ENCODE results near the gene KDM6A.
"Not testable (repeated sequence)": the region's sequence is repeated elsewhere in the genome, so short reads cannot be mapped to it uniquely, and the experiment has no call there.

The KDM6A gene

GRCh38 chrX:44931441-44931973 lies 58.5 kb downstream of the KDM6A start:
- Mint-ChIP-seq H3K27ac (no peak overlapping the region), H3K4me1 (ENCODE audit: low read depth) (peaks cover 8% of the 10 kb centered on the region), H3K4me3 (no peak overlapping the region), H3K36me3 (ENCODE audit: low read depth) (no peaks in the 10 kb centered on the region), H3K9me3 (peaks cover 4% of the 10 kb centered on the region), H3K27me3 (ENCODE audit: low read depth) (no peaks in the 10 kb centered on the region)

- H3K36me3 Mint-ChIP-seq (ENCODE audit: low read depth) = peaks cover 5% of the 10 kb centered on the region
- H3K4me3 Mint-ChIP-seq = no peak overlapping the region
- H3K9me3 Mint-ChIP-seq = no peaks in the 10 kb centered on the region
- peaks cover 19% of the 10 kb centered on the region for H3K4me1 Mint-ChIP-seq (ENCODE audit: low read depth)
- H3K27me3 Mint-ChIP-seq (ENCODE audit: low read depth) = no peaks in the 10 kb centered on the region
- no peak overlapping the region for H3K27ac Mint-ChIP-seq
Measured at GRCh38 chrX:44935172-44935571, 62.2 kb downstream of the KDM6A start.

- Mint-ChIP-seq H3K36me3 (ENCODE audit: low read depth) (peaks cover 5% of the 10 kb centered on the region), H3K4me1 (ENCODE audit: low read depth) (peaks cover 19% of the 10 kb centered on the region), H3K27me3 (ENCODE audit: low read depth) (no peaks in the 10 kb centered on the region), H3K27ac (no peak overlapping the region), H3K4me3 (no peak overlapping the region), H3K9me3 (no peaks in the 10 kb centered on the region)
Measured at GRCh38 chrX:44935640-44936039, 62.7 kb downstream of the KDM6A start.

- Mint-ChIP-seq H3K36me3 (ENCODE audit: low read depth) (peaks cover 7% of the 10 kb centered on the region), H3K27me3 (ENCODE audit: low read depth) (no peaks in the 10 kb centered on the region), H3K27ac (no peak overlapping the region), H3K4me1 (ENCODE audit: low read depth) (peaks cover 15% of the 10 kb centered on the region), H3K9me3 (no peaks in the 10 kb centered on the region), H3K4me3 (no peak overlapping the region)
Measured at GRCh38 chrX:44937606-44938005, 64.6 kb downstream of the KDM6A start.

- peaks cover 15% of the 10 kb centered on the region for H3K4me1 Mint-ChIP-seq (ENCODE audit: low read depth)
- H3K4me3 Mint-ChIP-seq = no peak overlapping the region
- peaks cover 7% of the 10 kb centered on the region for H3K36me3 Mint-ChIP-seq (ENCODE audit: low read depth)
- H3K27me3 Mint-ChIP-seq (ENCODE audit: low read depth) = no peaks in the 10 kb centered on the region
- H3K9me3 Mint-ChIP-seq = no peaks in the 10 kb centered on the region
- no peak overlapping the region for H3K27ac Mint-ChIP-seq
Measured at GRCh38 chrX:44938111-44938510, 65.1 kb downstream of the KDM6A start.

- H3K27me3 Mint-ChIP-seq (ENCODE audit: low read depth); H3K27ac Mint-ChIP-seq; H3K4me3 Mint-ChIP-seq; H3K9me3 Mint-ChIP-seq: not testable (repeated sequence)
- H3K36me3 Mint-ChIP-seq (ENCODE audit: low read depth) = peaks cover 12% of the 10 kb centered on the region
- peaks cover 11% of the 10 kb centered on the region for H3K4me1 Mint-ChIP-seq (ENCODE audit: low read depth)
Measured at GRCh38 chrX:44940541-44940940, 67.6 kb downstream of the KDM6A start.

- Mint-ChIP-seq H3K27me3 (ENCODE audit: low read depth) (no peaks in the 10 kb centered on the region), H3K4me3 (no peak overlapping the region), H3K27ac (no peak overlapping the region), H3K4me1 (ENCODE audit: low read depth) (peaks cover 6% of the 10 kb centered on the region), H3K9me3 (peaks cover 6% of the 10 kb centered on the region), H3K36me3 (ENCODE audit: low read depth) (peaks cover 13% of the 10 kb centered on the region)
Measured at GRCh38 chrX:44943007-44943406, 70.0 kb downstream of the KDM6A start.

GRCh38 chrX:44944894-44945293 lies 71.9 kb downstream of the KDM6A start:
- H3K27ac Mint-ChIP-seq = no peak overlapping the region
- H3K4me1 Mint-ChIP-seq (ENCODE audit: low read depth) = peaks cover 6% of the 10 kb centered on the region
- H3K9me3 Mint-ChIP-seq = peaks cover 6% of the 10 kb centered on the region
- H3K36me3 Mint-ChIP-seq (ENCODE audit: low read depth) = peaks cover 9% of the 10 kb centered on the region
- no peaks in the 10 kb centered on the region for H3K27me3 Mint-ChIP-seq (ENCODE audit: low read depth)
- H3K4me3 Mint-ChIP-seq = no peak overlapping the region

GRCh38 chrX:44945736-44946135 lies 72.7 kb downstream of the KDM6A start:
- H3K36me3 Mint-ChIP-seq (ENCODE audit: low read depth) = peaks cover 9% of the 10 kb centered on the region
- H3K4me1 Mint-ChIP-seq (ENCODE audit: low read depth) = peaks cover 6% of the 10 kb centered on the region
- H3K9me3 Mint-ChIP-seq = peaks cover 6% of the 10 kb centered on the region
- no peaks in the 10 kb centered on the region for H3K27me3 Mint-ChIP-seq (ENCODE audit: low read depth)
- H3K27ac Mint-ChIP-seq = no peak overlapping the region
- H3K4me3 Mint-ChIP-seq = no peak overlapping the region

GRCh38 chrX:44946771-44947170 lies 73.8 kb downstream of the KDM6A start:
- Mint-ChIP-seq H3K36me3 (ENCODE audit: low read depth) (peaks cover 9% of the 10 kb centered on the region), H3K27me3 (ENCODE audit: low read depth) (no peaks in the 10 kb centered on the region), H3K4me3 (no peak overlapping the region), H3K9me3 (peaks cover 6% of the 10 kb centered on the region), H3K27ac (no peak overlapping the region), H3K4me1 (ENCODE audit: low read depth) (peaks cover 9% of the 10 kb centered on the region)

- Mint-ChIP-seq H3K4me3 (no peak overlapping the region), H3K4me1 (ENCODE audit: low read depth) (peaks cover 9% of the 10 kb centered on the region), H3K27me3 (ENCODE audit: low read depth) (no peaks in the 10 kb centered on the region), H3K36me3 (ENCODE audit: low read depth) (peaks cover 6% of the 10 kb centered on the region), H3K27ac (no peak overlapping the region), H3K9me3 (peaks cover 6% of the 10 kb centered on the region)
Measured at GRCh38 chrX:44947995-44948394, 75.0 kb downstream of the KDM6A start.

- peaks cover 6% of the 10 kb centered on the region for H3K36me3 Mint-ChIP-seq (ENCODE audit: low read depth)
- H3K9me3 Mint-ChIP-seq = peaks cover 6% of the 10 kb centered on the region
- no peak overlapping the region for H3K27ac Mint-ChIP-seq
- no peak overlapping the region for H3K4me3 Mint-ChIP-seq
- peaks cover 9% of the 10 kb centered on the region for H3K4me1 Mint-ChIP-seq (ENCODE audit: low read depth)
- H3K27me3 Mint-ChIP-seq (ENCODE audit: low read depth) = no peaks in the 10 kb centered on the region
Measured at GRCh38 chrX:44948406-44948805, 75.4 kb downstream of the KDM6A start.

- peaks cover 6% of the 10 kb centered on the region for H3K9me3 Mint-ChIP-seq
- H3K36me3 Mint-ChIP-seq (ENCODE audit: low read depth) = peaks cover 5% of the 10 kb centered on the region
- H3K27ac Mint-ChIP-seq = no peak overlapping the region
- H3K27me3 Mint-ChIP-seq (ENCODE audit: low read depth) = no peaks in the 10 kb centered on the region
- H3K4me3 Mint-ChIP-seq = no peak overlapping the region
- H3K4me1 Mint-ChIP-seq (ENCODE audit: low read depth) = peaks cover 9% of the 10 kb centered on the region
Measured at GRCh38 chrX:44949125-44949524, 76.1 kb downstream of the KDM6A start.

GRCh38 chrX:44950471-44951366 lies 77.7 kb downstream of the KDM6A start:
- not testable (repeated sequence) for H3K27ac Mint-ChIP-seq; H3K27me3 Mint-ChIP-seq (ENCODE audit: low read depth); H3K9me3 Mint-ChIP-seq; H3K36me3 Mint-ChIP-seq (ENCODE audit: low read depth); H3K4me3 Mint-ChIP-seq
- H3K4me1 Mint-ChIP-seq (ENCODE audit: low read depth) = peaks cover 12% of the 10 kb centered on the region

GRCh38 chrX:44951572-44952067 lies 78.6 kb downstream of the KDM6A start:
- Mint-ChIP-seq H3K4me1 (ENCODE audit: low read depth) (peaks cover 12% of the 10 kb centered on the region), H3K4me3 (no peak overlapping the region), H3K36me3 (ENCODE audit: low read depth) (no peaks in the 10 kb centered on the region), H3K9me3 (no peaks in the 10 kb centered on the region), H3K27ac (peak overlapping the region; percentile 42), H3K27me3 (ENCODE audit: low read depth) (no peaks in the 10 kb centered on the region)

Measured in T-helper 1 cell treated with Interleukin-12 subunit alpha and Interleukin-12 subunit beta and Interleukin-4 antibody, amounts not matched to agents 30 μg/mL and 1 μg/mL, for 36 hours (primary cell).